Neural crest cell (in vitro differentiated cells): ENCODE measurements around the gene COMMD7. TPM values are rescaled to one million over a fixed set of nuclear protein-coding genes. Genes with fewer than 3 reads are reported as not detected.
"Not testable (repeated sequence)": the region's sequence is repeated elsewhere in the genome, so short reads cannot be mapped to it uniquely, and the experiment has no call there.

Source experiments
- DNase-seq: peaks from one replicate; pipeline ENCODE4 v3.0.0; 2021; ENCODE audit warnings: low read depth, mixed read lengths, low spot score
- H3K27ac Mint-ChIP-seq: one replicate; pipeline ENCODE4 v1.8.0; 2021; ENCODE audit warnings: mild to moderate bottlenecking, mixed read lengths; ENCODE audit not compliant: unreplicated experiment
- H3K27me3 Mint-ChIP-seq: 2 replicates; pipeline ENCODE4 v1.8.0; 2021; ENCODE audit warnings: low read depth, mild to moderate bottlenecking, mixed read lengths
- H3K36me3 Mint-ChIP-seq: 2 replicates; pipeline ENCODE4 v1.8.0; 2021; ENCODE audit warnings: low read depth, mild to moderate bottlenecking, mixed read lengths
- H3K4me1 Mint-ChIP-seq: 2 replicates; pipeline ENCODE4 v1.8.0; 2021; ENCODE audit warnings: mixed read lengths
- H3K4me3 Mint-ChIP-seq: one replicate; pipeline ENCODE4 v1.8.0; 2021; ENCODE audit warnings: mild to moderate bottlenecking, mixed read lengths
- H3K9me3 Mint-ChIP-seq: 2 replicates; pipeline ENCODE4 v1.8.0; 2021; ENCODE audit warnings: mixed read lengths
- total RNA-seq: library from RNA; stranded (reverse); gene quantifications from 2 replicates; pipeline ENCODE4 v1.2.1, GENCODE V29; 2021
- TF ChIP-seq, protein P1 (sequence below): fragments of 200-600 bp; sonication (generic); conservative IDR thresholded peaks from 2 replicates; pipeline ENCODE4 v1.5.0; 2021; ENCODE audit warnings: antibody characterized with exemption, mild to moderate bottlenecking

COMMD7 gene
- total RNA-seq, 1 donor from 2014 or later: 60.4 TPM

DNA sequence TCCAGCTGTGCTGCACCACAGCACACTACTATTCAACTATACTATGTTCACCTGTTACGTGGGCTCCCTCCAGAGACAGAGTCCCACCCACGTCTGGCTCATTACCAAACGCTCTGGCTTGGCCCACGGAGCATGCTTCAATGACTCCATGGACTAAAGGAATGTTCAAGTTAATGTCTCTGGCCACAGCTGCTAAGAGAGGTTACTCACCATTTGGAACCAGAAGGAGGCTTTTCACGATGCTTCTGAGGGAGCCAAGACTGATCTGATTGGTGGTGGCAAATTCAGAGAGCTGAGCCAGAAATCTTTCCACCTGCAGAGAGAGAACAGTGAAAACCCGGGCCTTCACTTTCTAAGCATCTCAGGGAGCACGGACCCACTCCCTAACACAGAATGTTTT is 15.6 kb downstream of the COMMD7 start:
- H3K27me3 Mint-ChIP-seq: no peaks in the 10 kb centered on the region
- no peak overlapping the region for H3K4me3 Mint-ChIP-seq
- DNase-seq: no peak
- H3K27ac Mint-ChIP-seq: no peak overlapping the region
- H3K9me3 Mint-ChIP-seq: peaks cover 4% of the 10 kb centered on the region
- peaks cover 16% of the 10 kb centered on the region for H3K36me3 Mint-ChIP-seq
- no peaks in the 10 kb centered on the region for H3K4me1 Mint-ChIP-seq
- TF ChIP-seq, protein P1, sequence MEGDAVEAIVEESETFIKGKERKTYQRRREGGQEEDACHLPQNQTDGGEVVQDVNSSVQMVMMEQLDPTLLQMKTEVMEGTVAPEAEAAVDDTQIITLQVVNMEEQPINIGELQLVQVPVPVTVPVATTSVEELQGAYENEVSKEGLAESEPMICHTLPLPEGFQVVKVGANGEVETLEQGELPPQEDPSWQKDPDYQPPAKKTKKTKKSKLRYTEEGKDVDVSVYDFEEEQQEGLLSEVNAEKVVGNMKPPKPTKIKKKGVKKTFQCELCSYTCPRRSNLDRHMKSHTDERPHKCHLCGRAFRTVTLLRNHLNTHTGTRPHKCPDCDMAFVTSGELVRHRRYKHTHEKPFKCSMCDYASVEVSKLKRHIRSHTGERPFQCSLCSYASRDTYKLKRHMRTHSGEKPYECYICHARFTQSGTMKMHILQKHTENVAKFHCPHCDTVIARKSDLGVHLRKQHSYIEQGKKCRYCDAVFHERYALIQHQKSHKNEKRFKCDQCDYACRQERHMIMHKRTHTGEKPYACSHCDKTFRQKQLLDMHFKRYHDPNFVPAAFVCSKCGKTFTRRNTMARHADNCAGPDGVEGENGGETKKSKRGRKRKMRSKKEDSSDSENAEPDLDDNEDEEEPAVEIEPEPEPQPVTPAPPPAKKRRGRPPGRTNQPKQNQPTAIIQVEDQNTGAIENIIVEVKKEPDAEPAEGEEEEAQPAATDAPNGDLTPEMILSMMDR: no peak

DNA sequence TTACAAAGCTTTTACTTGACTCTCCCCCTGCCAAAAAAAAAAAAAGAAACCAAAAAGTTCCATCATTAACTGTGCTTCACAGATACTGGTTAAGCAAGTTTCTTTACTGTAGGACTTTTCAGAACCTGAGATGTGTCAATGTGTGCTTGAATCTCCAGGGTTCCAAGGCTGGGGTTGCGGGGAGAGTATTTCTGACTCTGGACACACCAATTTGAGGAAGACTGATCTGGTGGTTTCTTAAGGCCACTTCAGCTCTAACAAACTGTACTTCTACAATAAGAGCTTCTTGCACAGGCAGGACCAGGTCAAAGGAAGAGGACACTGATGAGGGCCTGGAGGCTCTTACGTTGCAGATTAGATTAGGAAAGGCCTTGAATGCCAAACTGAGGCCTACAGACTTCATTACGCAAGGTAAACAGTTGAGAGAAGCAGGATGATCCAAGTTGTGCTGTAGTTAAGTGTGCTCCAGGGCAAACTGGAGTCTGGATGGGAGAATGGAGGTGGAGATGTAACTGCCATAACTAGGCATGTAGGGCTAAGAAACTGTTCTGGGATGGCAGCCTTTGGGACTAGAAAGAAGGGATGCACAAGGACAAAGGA is 24.4 kb downstream of the COMMD7 start:
- Mint-ChIP-seq H3K4me1 (no peaks in the 10 kb centered on the region), H3K27ac (no peak overlapping the region), H3K4me3 (no peak overlapping the region), H3K27me3 (no peaks in the 10 kb centered on the region), H3K9me3 (no peaks in the 10 kb centered on the region), H3K36me3 (peaks cover 17% of the 10 kb centered on the region)
- no peak for DNase-seq
- TF ChIP-seq, protein P1: no peak

DNA sequence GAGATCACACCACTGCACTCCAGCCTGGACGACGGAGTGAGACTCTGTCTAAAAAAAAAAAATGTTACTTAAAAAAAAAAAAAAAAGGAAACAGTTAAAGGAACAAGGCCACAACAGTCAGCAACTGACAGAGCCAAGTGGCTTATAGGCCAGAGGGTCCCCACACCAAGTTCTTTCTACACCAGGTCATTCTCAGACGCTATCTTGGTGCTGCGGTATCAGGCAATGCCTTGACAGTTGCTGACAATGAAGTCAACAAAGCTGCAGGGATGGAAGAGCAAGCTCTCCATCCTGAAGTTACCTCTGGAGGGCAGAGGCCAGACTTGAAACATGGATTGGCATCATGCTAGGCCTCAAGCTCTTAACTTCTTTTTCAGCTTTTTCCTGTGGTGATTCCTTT is 31.9 kb downstream of the COMMD7 start:
- Mint-ChIP-seq H3K9me3 (no peaks in the 10 kb centered on the region), H3K4me1 (peaks cover 19% of the 10 kb centered on the region), H3K4me3 (no peak overlapping the region), H3K36me3 (peaks cover 9% of the 10 kb centered on the region), H3K27ac (no peak overlapping the region), H3K27me3 (no peaks in the 10 kb centered on the region)
- DNase-seq: no peak
- TF ChIP-seq, protein P1: no peak

DNA sequence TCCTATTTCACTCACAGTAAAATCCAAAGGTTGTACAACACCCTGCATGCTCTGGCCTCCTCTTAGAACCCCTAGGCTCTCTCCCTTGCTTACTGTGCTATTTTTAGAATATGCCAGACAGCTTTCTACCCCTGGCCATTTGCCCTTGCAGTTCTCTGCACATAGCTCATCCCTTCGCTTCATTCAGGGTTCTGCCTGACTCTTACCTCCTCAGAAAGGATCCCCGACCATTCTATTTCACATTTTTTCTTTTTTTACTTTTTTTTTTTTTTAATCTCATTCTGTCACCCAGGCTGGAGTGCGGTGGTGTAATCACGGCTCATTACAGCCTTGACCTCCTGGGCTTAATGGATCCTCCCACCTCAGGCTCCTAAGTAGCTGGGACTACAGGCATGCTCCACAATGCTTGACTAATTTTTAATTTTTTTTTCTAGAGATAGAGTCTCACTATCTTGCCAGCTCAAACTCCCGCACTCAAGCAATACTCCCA is 33.6 kb downstream of the COMMD7 start:
- Mint-ChIP-seq H3K4me3 (no peak overlapping the region), H3K9me3 (no peaks in the 10 kb centered on the region), H3K36me3 (peaks cover 7% of the 10 kb centered on the region), H3K27ac (no peak overlapping the region), H3K27me3 (no peaks in the 10 kb centered on the region), H3K4me1 (peaks cover 19% of the 10 kb centered on the region)
- DNase-seq: no peak
- TF ChIP-seq, protein P1: no peak

DNA sequence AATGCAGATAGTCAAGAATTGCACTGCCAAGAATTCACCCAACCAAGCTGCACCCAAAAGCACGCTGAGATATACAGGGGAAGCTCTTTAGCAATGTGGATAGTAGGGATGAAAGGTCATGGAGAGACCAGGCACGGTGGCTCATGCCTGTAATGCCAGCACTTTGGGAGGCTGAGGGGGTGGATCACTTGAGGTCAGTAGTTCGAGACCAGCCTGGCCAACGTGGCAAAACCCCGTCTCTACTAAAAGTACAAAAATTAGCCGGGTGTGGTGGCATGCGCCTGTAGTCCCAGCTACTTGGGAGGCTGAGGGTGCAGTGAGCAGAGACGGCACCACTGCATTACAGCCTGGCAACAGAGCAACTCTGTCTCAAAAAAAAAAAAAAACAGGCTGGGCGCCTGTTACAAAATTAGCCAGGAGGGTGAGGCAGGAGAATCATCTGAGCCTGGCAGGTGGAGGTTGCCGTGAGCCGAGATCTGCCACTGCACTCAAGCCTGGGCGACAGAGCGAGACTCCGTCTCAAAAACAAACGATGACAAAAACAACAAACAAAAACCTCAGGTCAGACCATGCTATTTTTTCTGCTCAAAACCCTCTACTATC is 34.1 kb downstream of the COMMD7 start:
- H3K4me3 Mint-ChIP-seq, H3K27ac Mint-ChIP-seq, DNase-seq, H3K9me3 Mint-ChIP-seq, H3K27me3 Mint-ChIP-seq: not testable (repeated sequence)
- peaks cover 19% of the 10 kb centered on the region for H3K4me1 Mint-ChIP-seq
- peaks cover 10% of the 10 kb centered on the region for H3K36me3 Mint-ChIP-seq
